HCT116 (cell line): ENCODE results near the gene SUGT1. TPM values are rescaled to one million over a fixed set of nuclear protein-coding genes. Genes with fewer than 3 reads are reported as not detected.

ENCODE experiments used
- ATAC-seq: fragments of 200-7000 bp; cut with Tn5 transposase; 2 replicates; pipeline ENCODE4 v1.9.1; 2020; ENCODE audit warnings: mild to moderate bottlenecking, moderate library complexity
- BruUV-seq: library from RNA; stranded (reverse); fragments of 400-500 nt; replicated peaks from 2 replicates; lab custom pipeline; 2021; lab: Mats Ljungman, UMichigan
- CTCF ChIA-PET: fragments of 300-600 bp; sonication (Branson Sonifier 250); formaldehyde crosslinking; loops from one replicate; lab custom pipeline; 2021; ENCODE audit warnings: antibody characterized with exemption; lab: Charles Lee
- POLR2A ChIA-PET: fragments of 300-600, 350-600 bp; sonication (Branson Sonifier 250); formaldehyde crosslinking; loops from one replicate; lab custom pipeline; 2021; ENCODE audit warnings: antibody characterized with exemption; lab: Charles Lee
- RAD21 ChIA-PET, 2 experiments: fragments of 300-600 bp; sonication (Branson Sonifier 250); formaldehyde crosslinking; loops; one replicate each; lab custom pipeline; 2023; ENCODE audit warnings: low total read pairs in 2 of 2; ENCODE audit not compliant: uncharacterized antibody in 2 of 2, unreplicated experiment in 2 of 2, low non-redundant PET in 1 of 2; lab: Charles Lee
- DNase-seq: peaks from one replicate; pipeline ENCODE4 v3.0.0-alpha.2; 2010; ENCODE audit warnings: low read depth, low spot score
- H2AFZ ChIP-seq: fragments of 200-600 bp; shearing (Covaris generic), sonication (generic); 2 replicates; pipeline ENCODE4 v1.6.1; 2017; ENCODE audit warnings: low read depth, mixed run types, mixed read lengths, antibody characterized with exemption, low read length; ENCODE audit not compliant: poor library complexity, severe bottlenecking
- H3K27ac ChIP-seq: 2 replicates; pipeline ENCODE4 v1.5.1; 2012; ENCODE audit warnings: low read depth, low read length
- H3K27me3 ChIP-seq: fragments of 200-600 bp; sonication (generic); 2 replicates; pipeline ENCODE4 v1.6.1; 2016; ENCODE audit warnings: mixed run types, low read length, mixed read lengths; ENCODE audit not compliant: insufficient read depth
- H3K36me3 ChIP-seq, 2 experiments: fragments of 200-500 bp in 1 of 2; fragments of 200-600 bp in 1 of 2; sonication (Bioruptor generic) in 1 of 2; sonication (generic) in 1 of 2; 2 replicates each; pipeline versions ENCODE4 v1.5.1 to v1.6.1; 2014 to 2016; ENCODE audit warnings: low read length in 2 of 2, inconsistent platforms in 1 of 2, mixed read lengths in 1 of 2, mixed run types in 1 of 2; ENCODE audit not compliant: insufficient read depth in 2 of 2, control insufficient read depth in 1 of 2
- H3K4me1 ChIP-seq, 2 experiments: fragments of 200-600 bp in 1 of 2; sonication (generic) in 1 of 2; 2 replicates each; pipeline versions ENCODE4 v1.5.1 to v1.6.1; 2012 to 2017; ENCODE audit warnings: low read length in 2 of 2, inconsistent platforms in 1 of 2, mild to moderate bottlenecking in 1 of 2, mixed read lengths in 1 of 2, mixed run types in 1 of 2, moderate library complexity in 1 of 2; ENCODE audit not compliant: insufficient read depth in 2 of 2, control insufficient read depth in 1 of 2
- H3K4me2 ChIP-seq: fragments of 200-600 bp; sonication (generic); 2 replicates; pipeline ENCODE4 v1.6.1; 2017; ENCODE audit warnings: mixed run types, low read length, mixed read lengths
- H3K4me3 ChIP-seq, 2 experiments: fragments of 200-600 bp in 1 of 2; sonication (generic) in 1 of 2; replicated peaks in 1 of 2; 2 replicates each; pipeline ENCODE4 v1.5.1; 2011 to 2016; ENCODE audit warnings: low read length in 2 of 2, control low read depth in 1 of 2, low read depth in 1 of 2, mild to moderate bottlenecking in 1 of 2, mixed read lengths in 1 of 2, mixed run types in 1 of 2
- H3K79me2 ChIP-seq: fragments of 200-600 bp; sonication (generic); 2 replicates; pipeline ENCODE4 v1.6.1; 2017; ENCODE audit warnings: mild to moderate bottlenecking, mixed run types, low read length, moderate library complexity, mixed read lengths; ENCODE audit not compliant: insufficient read depth
- H3K9ac ChIP-seq: fragments of 200-600 bp; sonication (generic); 2 replicates; pipeline ENCODE4 v1.6.1; 2016; ENCODE audit warnings: low read length, mixed read lengths
- H3K9me2 ChIP-seq: fragments of 200-600 bp; sonication (generic), shearing (Covaris generic); 2 replicates; pipeline ENCODE4 v1.6.1; 2017; ENCODE audit warnings: mixed run types, mild to moderate bottlenecking, moderate library complexity; ENCODE audit not compliant: insufficient read depth
- H3K9me3 ChIP-seq, 2 experiments: fragments of 200-500 bp in 1 of 2; fragments of 200-600 bp in 1 of 2; sonication (Bioruptor generic) in 1 of 2; sonication (generic) in 1 of 2; 2 replicates each; pipeline ENCODE4 v1.6.1; 2014 to 2017; ENCODE audit warnings: low read length in 2 of 2, mixed read lengths in 2 of 2, inconsistent platforms in 1 of 2, low read depth in 1 of 2, mild to moderate bottlenecking in 1 of 2, mixed run types in 1 of 2, moderate library complexity in 1 of 2; ENCODE audit not compliant: control insufficient read depth in 1 of 2, insufficient read depth in 1 of 2
- H4K20me1 ChIP-seq: fragments of 200-600 bp; sonication (generic), shearing (Covaris generic); 2 replicates; pipeline ENCODE4 v1.6.1; 2017; ENCODE audit warnings: mixed run types, mild to moderate bottlenecking, moderate library complexity; ENCODE audit not compliant: insufficient read depth
- CBX3 ChIP-seq: IDR thresholded peaks from 2 replicates; pipeline ENCODE4 v1.6.1; 2012; ENCODE audit warnings: low read depth
- CEBPB ChIP-seq: IDR thresholded peaks from 2 replicates; pipeline ENCODE4 v1.6.1; 2012; ENCODE audit warnings: low read depth
- EGR1 ChIP-seq: IDR thresholded peaks from 2 replicates; pipeline ENCODE4 v1.6.1; 2012; ENCODE audit warnings: low read depth
- ELF1 ChIP-seq: IDR thresholded peaks from 2 replicates; pipeline ENCODE4 v1.6.1; 2012; ENCODE audit warnings: low read depth, borderline replicate concordance
- FOSL1 ChIP-seq: IDR thresholded peaks from 2 replicates; pipeline ENCODE4 v1.6.1; 2012; ENCODE audit warnings: low read depth
- JUND ChIP-seq: IDR thresholded peaks from 2 replicates; pipeline ENCODE4 v1.6.1; 2012
- POLR2A ChIP-seq: IDR thresholded peaks from 2 replicates; pipeline ENCODE4 v1.7.0; 2011; ENCODE audit warnings: borderline replicate concordance; ENCODE audit not compliant: insufficient read depth, insufficient read length; ENCODE audit errors: extremely low read depth
- POLR2AphosphoS5 ChIP-seq: IDR thresholded peaks from 2 replicates; pipeline ENCODE4 v1.6.1; 2011; ENCODE audit warnings: mild to moderate bottlenecking, low read depth, low read length, moderate library complexity
- RAD21 ChIP-seq: IDR thresholded peaks from 2 replicates; pipeline ENCODE4 v1.6.1; 2012; ENCODE audit warnings: low read depth, mild to moderate bottlenecking
- SIN3A ChIP-seq: IDR thresholded peaks from 2 replicates; pipeline ENCODE4 v1.6.1; 2012; ENCODE audit warnings: low read depth
- SP1 ChIP-seq: IDR thresholded peaks from 2 replicates; pipeline ENCODE4 v1.6.1; 2012; ENCODE audit warnings: low read depth
- SRF ChIP-seq: IDR thresholded peaks from 2 replicates; pipeline ENCODE4 v1.6.1; 2012; ENCODE audit warnings: low read depth
- TCF7L2 ChIP-seq: IDR thresholded peaks from 2 replicates; pipeline ENCODE4 v1.7.0; 2011; ENCODE audit warnings: borderline replicate concordance, inconsistent platforms; ENCODE audit not compliant: insufficient read depth, insufficient read length; ENCODE audit errors: extremely low read depth
- YY1 ChIP-seq: IDR thresholded peaks from 2 replicates; pipeline ENCODE4 v1.6.1; 2011; ENCODE audit warnings: low read length, low read depth, moderate library complexity, mild to moderate bottlenecking; ENCODE audit not compliant: insufficient replicate concordance; ENCODE audit errors: extremely low read depth
- intact Hi-C: fragments of 100-400 bp; cut with micrococcal nuclease; formaldehyde crosslinking; loops from 2 replicates; pipeline ENCODE4 v1.10.0; 2022
- total RNA-seq: library from RNA; stranded (reverse); gene quantifications from one replicate; pipeline ENCODE4 v1.2.1, GENCODE V29; 2021; ENCODE audit not compliant: unreplicated experiment
- TF ChIP-seq, protein P1 (sequence below): IDR thresholded peaks from 2 replicates; pipeline ENCODE4 v1.6.1; 2012
- TF ChIP-seq, protein P2 (sequence below), 3 experiments: fragments of 200-600 bp in 1 of 3; sonication (generic) in 1 of 3; IDR thresholded peaks in 2 of 3; conservative IDR thresholded peaks in 1 of 3; 2 replicates each; pipeline ENCODE4 v1.5.1; 2012 to 2017; ENCODE audit warnings: low read depth in 2 of 3, low read length in 2 of 3, antibody characterized with exemption in 1 of 3, borderline replicate concordance in 1 of 3, control low read depth in 1 of 3, mild to moderate bottlenecking in 1 of 3, mixed read lengths in 1 of 3, mixed run types in 1 of 3, moderate library complexity in 1 of 3; ENCODE audit not compliant: insufficient read depth in 1 of 3
- TF ChIP-seq, protein P3 (sequence below): IDR thresholded peaks from 2 replicates; pipeline ENCODE4 v1.6.1; 2011; ENCODE audit warnings: mild to moderate bottlenecking, low read length, moderate library complexity; ENCODE audit not compliant: insufficient replicate concordance; ENCODE audit errors: extremely low read depth
- TF ChIP-seq, protein P4 (sequence below): IDR thresholded peaks from 2 replicates; pipeline ENCODE4 v1.6.1; 2012

Gene SUGT1
- total RNA-seq, 1 experiment from 2014 or later = 75.6 TPM

DNA sequence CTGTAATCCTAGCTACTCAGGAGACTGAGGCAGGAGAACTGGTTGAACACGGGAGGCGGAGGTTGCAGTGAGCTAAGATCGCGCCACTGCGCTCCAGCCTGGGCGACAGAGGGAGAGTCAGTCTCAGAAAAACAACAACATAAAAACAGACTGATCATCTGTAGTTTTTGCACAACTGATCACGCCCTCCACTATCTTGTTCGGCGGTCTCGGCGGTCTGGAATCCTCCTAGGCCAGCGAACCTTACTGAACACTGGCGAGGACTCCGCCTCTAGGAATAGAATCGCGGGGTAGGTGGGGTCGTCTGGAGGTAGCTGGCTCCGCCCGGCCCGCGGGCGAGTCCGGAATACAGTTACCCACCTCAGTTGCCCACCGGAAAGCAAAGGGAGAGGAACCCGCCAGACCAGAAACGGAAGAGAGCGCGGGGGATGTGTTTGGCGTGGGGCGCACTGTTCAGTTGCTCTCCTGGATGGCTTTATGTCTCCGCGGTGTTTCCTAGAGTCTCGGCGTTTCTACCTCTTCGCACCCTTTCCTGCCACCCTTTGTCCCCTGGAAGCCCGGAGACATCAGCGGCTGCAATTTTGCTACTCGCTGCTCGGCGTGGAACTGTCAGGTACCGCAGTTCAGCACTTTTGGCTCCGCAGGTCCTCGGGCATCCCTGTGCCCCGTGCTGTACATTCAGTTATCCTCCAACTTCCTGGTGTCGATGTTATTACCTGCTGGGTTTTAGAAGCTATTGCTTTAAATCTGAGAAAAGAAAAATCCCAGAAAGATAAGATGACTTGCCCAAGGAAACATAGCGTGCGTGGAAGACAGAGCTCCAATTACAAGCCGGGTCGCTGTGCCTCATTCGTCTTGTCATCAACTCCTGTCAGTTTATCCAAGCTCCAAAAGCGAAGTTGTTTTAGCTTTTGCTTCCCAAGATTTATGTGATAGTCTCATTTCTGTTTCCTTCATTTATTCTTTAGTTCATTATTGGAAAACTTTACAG lies 35.3 kb upstream of the SUGT1 start:
- POLR2A ChIA-PET = interaction anchor here (1.0 to 3.2 kb wide), 4 partner anchors 9 to 192 kb away, joined by 3 to 32 read pairs (median 4); partner anchors contain the start of gene SUGT1
- Histone ChIP-seq H3K36me3 (no peaks in the 10 kb centered on the region), H2AFZ (no peak overlapping the region), H3K79me2 (peaks cover 26% of the 10 kb centered on the region), H3K9ac (peak overlapping the region; percentile 74), H3K27me3 (no peaks in the 10 kb centered on the region), H3K4me2 (peak overlapping the region; percentile 91), H3K4me1 (peaks cover 14 to 23% of the 10 kb centered on the region in 2 experiments), H3K9me3 (no peaks in the 10 kb centered on the region), H3K27ac (peak overlapping the region; percentile 74), H3K9me2 (no peaks in the 10 kb centered on the region), H4K20me1 (no peaks in the 10 kb centered on the region), H3K4me3 (peak overlapping the region; percentile 68 to 84)
- TF ChIP-seq, protein P1, sequence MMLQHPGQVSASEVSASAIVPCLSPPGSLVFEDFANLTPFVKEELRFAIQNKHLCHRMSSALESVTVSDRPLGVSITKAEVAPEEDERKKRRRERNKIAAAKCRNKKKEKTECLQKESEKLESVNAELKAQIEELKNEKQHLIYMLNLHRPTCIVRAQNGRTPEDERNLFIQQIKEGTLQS = no peak
- TF ChIP-seq SIN3A (peak; percentile 81), POLR2A (no peak), EGR1 (peak; percentile 46; the same call in 1 of the 2 replicates), RAD21 (0 out of 2 replicates have a peak, but pooled peaks have one; percentile 5), CEBPB (peak; percentile 52; the same call in 1 of the 2 replicates), CBX3 (peak; percentile 97), SRF (peak; percentile 83), YY1 (peak; percentile 79), JUND (peak; percentile 42; the same call in 1 of the 2 replicates), TCF7L2 (no peak), FOSL1 (no peak), SP1 (peak; percentile 75), ELF1 (peak; percentile 60), POLR2AphosphoS5 (peak; percentile 91)
- TF ChIP-seq, protein P2, sequence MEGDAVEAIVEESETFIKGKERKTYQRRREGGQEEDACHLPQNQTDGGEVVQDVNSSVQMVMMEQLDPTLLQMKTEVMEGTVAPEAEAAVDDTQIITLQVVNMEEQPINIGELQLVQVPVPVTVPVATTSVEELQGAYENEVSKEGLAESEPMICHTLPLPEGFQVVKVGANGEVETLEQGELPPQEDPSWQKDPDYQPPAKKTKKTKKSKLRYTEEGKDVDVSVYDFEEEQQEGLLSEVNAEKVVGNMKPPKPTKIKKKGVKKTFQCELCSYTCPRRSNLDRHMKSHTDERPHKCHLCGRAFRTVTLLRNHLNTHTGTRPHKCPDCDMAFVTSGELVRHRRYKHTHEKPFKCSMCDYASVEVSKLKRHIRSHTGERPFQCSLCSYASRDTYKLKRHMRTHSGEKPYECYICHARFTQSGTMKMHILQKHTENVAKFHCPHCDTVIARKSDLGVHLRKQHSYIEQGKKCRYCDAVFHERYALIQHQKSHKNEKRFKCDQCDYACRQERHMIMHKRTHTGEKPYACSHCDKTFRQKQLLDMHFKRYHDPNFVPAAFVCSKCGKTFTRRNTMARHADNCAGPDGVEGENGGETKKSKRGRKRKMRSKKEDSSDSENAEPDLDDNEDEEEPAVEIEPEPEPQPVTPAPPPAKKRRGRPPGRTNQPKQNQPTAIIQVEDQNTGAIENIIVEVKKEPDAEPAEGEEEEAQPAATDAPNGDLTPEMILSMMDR (IDR thresholded peaks at IDR 0.05 in 2 of 3, conservative IDR thresholded peaks at IDR 0.05 in 1 of 3; ENCODE audit: borderline replicate concordance in 1 of 3, insufficient read depth in 1 of 3, low read depth in 2 of 3, low read length in 2 of 3) = no peak
- TF ChIP-seq, protein P3, sequence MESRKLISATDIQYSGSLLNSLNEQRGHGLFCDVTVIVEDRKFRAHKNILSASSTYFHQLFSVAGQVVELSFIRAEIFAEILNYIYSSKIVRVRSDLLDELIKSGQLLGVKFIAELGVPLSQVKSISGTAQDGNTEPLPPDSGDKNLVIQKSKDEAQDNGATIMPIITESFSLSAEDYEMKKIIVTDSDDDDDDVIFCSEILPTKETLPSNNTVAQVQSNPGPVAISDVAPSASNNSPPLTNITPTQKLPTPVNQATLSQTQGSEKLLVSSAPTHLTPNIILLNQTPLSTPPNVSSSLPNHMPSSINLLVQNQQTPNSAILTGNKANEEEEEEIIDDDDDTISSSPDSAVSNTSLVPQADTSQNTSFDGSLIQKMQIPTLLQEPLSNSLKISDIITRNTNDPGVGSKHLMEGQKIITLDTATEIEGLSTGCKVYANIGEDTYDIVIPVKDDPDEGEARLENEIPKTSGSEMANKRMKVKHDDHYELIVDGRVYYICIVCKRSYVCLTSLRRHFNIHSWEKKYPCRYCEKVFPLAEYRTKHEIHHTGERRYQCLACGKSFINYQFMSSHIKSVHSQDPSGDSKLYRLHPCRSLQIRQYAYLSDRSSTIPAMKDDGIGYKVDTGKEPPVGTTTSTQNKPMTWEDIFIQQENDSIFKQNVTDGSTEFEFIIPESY = peak; percentile 62
- TF ChIP-seq, protein P4, sequence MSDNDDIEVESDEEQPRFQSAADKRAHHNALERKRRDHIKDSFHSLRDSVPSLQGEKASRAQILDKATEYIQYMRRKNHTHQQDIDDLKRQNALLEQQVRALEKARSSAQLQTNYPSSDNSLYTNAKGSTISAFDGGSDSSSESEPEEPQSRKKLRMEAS = peak; percentile 82
- DNase-seq (peak; percentile 78), ATAC-seq (peak; percentile 96)
- CTCF ChIA-PET = interaction anchor here (1.0 to 2.7 kb wide), 5 partner anchors 35 to 351 kb away, joined by 3 to 9 read pairs (median 5); partner anchors contain the start of genes SUGT1 and VPS36
- intact Hi-C loops = loop anchor here (1.0 kb wide), 1 partner anchor 35 kb away; the partner anchor contains the start of gene SUGT1
- BruUV-seq = TSS peak; percentile 74
- RAD21 ChIA-PET = interaction anchor here in 1 of 2 experiments (1.2 kb wide), 1 partner anchor 35 kb away, joined by 4 read pairs; the partner anchor contains the start of gene SUGT1
